ENCODE measurements around the gene FYB1. TPM values are rescaled to one million over a fixed set of nuclear protein-coding genes. Genes with fewer than 3 reads are reported as not detected.

The FYB1 gene
- total and polyA plus RNA-seq, 2 of the 4 experiments (the other 2 are of a cell fraction): not detected

- DNase-seq: no peak
- H3K9ac ChIP-seq (ENCODE audit: low read depth, low read length): no peak overlapping the region
- no CpG with 5 or more reads among the region's 4 CpGs for WGBS, 2 experiments (ENCODE audit: extremely low coverage in 2 of 2, insufficient read length in 1 of 2)
- no peak overlapping the region for H3K4ac ChIP-seq (ENCODE audit: low read depth, low read length)
- dilution Hi-C loops (cut with HindIII; ENCODE audit: low sequenced_read_pairs, unreplicated experiment) (no loop called here), intact Hi-C loops (cut with micrococcal nuclease) (no loop called here), in situ Hi-C loops (cut with MboI; ENCODE audit: low sequenced_read_pairs) (no loop called here)
- no peak overlapping the region for H2BK120ac ChIP-seq (ENCODE audit: low read depth, low read length)
- H3K4me1 ChIP-seq (ENCODE audit: control insufficient read depth, insufficient read depth, low read length): no peaks in the 10 kb centered on the region
- H2BK20ac ChIP-seq (ENCODE audit: low read depth, low read length): no peak overlapping the region
- H3K27me3 ChIP-seq (ENCODE audit: control insufficient read depth, insufficient read depth, low read length): peaks cover 17% of the 10 kb centered on the region
- H3K18ac ChIP-seq (ENCODE audit: low read depth, low read length): no peak overlapping the region
- H3K9me1 ChIP-seq (ENCODE audit: insufficient read depth, low read length): no peaks in the 10 kb centered on the region
- no peak overlapping the region for H3K4me2 ChIP-seq (ENCODE audit: low read depth, low read length)
- no peak for ATAC-seq (ENCODE audit: low read depth)
- H2AK5ac ChIP-seq (ENCODE audit: low read depth, low read length): no peak overlapping the region
- TF ChIP-seq FOS (IDR thresholded peaks at IDR 0.05; ENCODE audit: low read depth, low read length) (no peak), RCOR1 (IDR thresholded peaks at IDR 0.05; ENCODE audit: insufficient replicate concordance, low read length) (no peak), MAZ (IDR thresholded peaks at IDR 0.05; ENCODE audit: borderline replicate concordance, low read depth, low read length) (no peak), RFX5 (IDR thresholded peaks at IDR 0.05; ENCODE audit: low read depth, low read length) (no peak), BHLHE40 (IDR thresholded peaks at IDR 0.05; ENCODE audit: low read depth, low read length) (no peak), ELK1 (IDR thresholded peaks at IDR 0.05; ENCODE audit: borderline replicate concordance, low read depth, low read length) (no peak), NFE2L2 (IDR thresholded peaks at IDR 0.05; ENCODE audit: low read depth, low read length) (no peak)
- no TSS peak for BruUV-seq (replicated peaks)
- no peaks in the 10 kb centered on the region for H3K9me3 ChIP-seq (ENCODE audit: control insufficient read depth, insufficient read depth, low read length)
- no peak overlapping the region for H3K23ac ChIP-seq (ENCODE audit: low read depth, low read length)
- H4K8ac ChIP-seq (ENCODE audit: low read depth in 2 of 2, low read length in 2 of 2): no peak overlapping the region
- H4K91ac ChIP-seq (ENCODE audit: insufficient read depth, low read depth, low read length): no peak overlapping the region
- no peak overlapping the region for H2AK9ac ChIP-seq (replicated peaks; ENCODE audit: low read depth, low read length, poor library complexity)
- H4K20me1 ChIP-seq (ENCODE audit: insufficient read depth, low read length): no peaks in the 10 kb centered on the region
- no peak overlapping the region for H4K5ac ChIP-seq (ENCODE audit: low read depth, low read length)
- no peak overlapping the region for H3K27ac ChIP-seq (ENCODE audit: insufficient read depth, low read length)
- H2BK5ac ChIP-seq (ENCODE audit: low read depth, low read length, poor library complexity, severe bottlenecking): no peak overlapping the region
- CTCF ChIA-PET: interaction anchor here (0.6 to 1.6 kb wide), 3 partner anchors 21 to 29 kb away, joined by 3 to 5 read pairs (median 3); no protein-coding TSS in a partner anchor
- no peak overlapping the region for H2BK15ac ChIP-seq (ENCODE audit: low read depth, low read length)
- no peak overlapping the region for H3K14ac ChIP-seq (replicated peaks; ENCODE audit: low read depth, low read length)
- no peak overlapping the region for H3K56ac ChIP-seq (ENCODE audit: extremely low read depth, insufficient read depth, low read length)
- POLR2A ChIA-PET (ENCODE audit: unreplicated experiment): no interaction called here
- no peaks in the 10 kb centered on the region for H3K36me3 ChIP-seq (ENCODE audit: control insufficient read depth, insufficient read depth, low read length)
- no peaks in the 10 kb centered on the region for H3K79me1 ChIP-seq (ENCODE audit: low read depth in 1 of 2, low read length in 2 of 2)
- no peak overlapping the region for H2AFZ ChIP-seq (replicated peaks; ENCODE audit: low read length, poor library complexity)
- no peak overlapping the region for H3K4me3 ChIP-seq (ENCODE audit: insufficient read depth, low read depth, low read length)
These were observed 29.9 kb downstream of the FYB1 start for GRCh38 chr5:39189292-39189955.
